HG02588 (cell line): ENCODE measurements around the gene SNRNP200.

ENCODE experiments used
- ATAC-seq: cut with Tn5 transposase; IDR thresholded peaks from one replicate; pipeline ENCODE4 v1.9.1; 2021; ENCODE audit warnings: mild to moderate bottlenecking, moderate library complexity; ENCODE audit not compliant: unreplicated experiment

SNRNP200 gene

GRCh38 chr2:96251721-96252292, 53.5 kb downstream of the SNRNP200 start:
- no peak for ATAC-seq

GRCh38 chr2:96250188-96250587, 55.2 kb downstream of the SNRNP200 start:
- no peak for ATAC-seq

- ATAC-seq = no peak
Measured at GRCh38 chr2:96249654-96250053, 55.7 kb downstream of the SNRNP200 start.

DNA sequence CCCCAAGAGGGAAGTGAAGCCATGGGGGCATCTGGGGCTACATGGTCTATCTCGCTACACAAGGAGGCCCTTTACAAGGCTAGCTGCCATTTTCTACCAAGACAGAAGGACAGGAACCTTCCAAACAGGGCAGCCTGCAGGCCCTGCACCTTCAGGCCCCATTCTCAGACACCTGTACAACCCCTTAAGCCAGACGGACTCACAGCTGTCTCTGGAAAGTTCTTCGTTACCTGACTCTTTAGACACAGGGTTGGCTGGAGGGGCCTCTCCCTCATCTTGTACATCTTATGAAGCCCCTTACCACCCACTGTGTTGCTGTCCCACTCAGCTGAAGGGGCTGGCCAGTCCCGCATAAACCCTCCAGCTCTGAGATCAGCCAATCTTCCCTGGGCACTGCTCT, 56.7 kb downstream of the SNRNP200 start:
- no peak for ATAC-seq

GRCh38 chr2:96247896-96248295, 57.5 kb downstream of the SNRNP200 start:
- no peak for ATAC-seq

GRCh38 chr2:96247009-96247408, 58.3 kb downstream of the SNRNP200 start:
- ATAC-seq = no peak

DNA sequence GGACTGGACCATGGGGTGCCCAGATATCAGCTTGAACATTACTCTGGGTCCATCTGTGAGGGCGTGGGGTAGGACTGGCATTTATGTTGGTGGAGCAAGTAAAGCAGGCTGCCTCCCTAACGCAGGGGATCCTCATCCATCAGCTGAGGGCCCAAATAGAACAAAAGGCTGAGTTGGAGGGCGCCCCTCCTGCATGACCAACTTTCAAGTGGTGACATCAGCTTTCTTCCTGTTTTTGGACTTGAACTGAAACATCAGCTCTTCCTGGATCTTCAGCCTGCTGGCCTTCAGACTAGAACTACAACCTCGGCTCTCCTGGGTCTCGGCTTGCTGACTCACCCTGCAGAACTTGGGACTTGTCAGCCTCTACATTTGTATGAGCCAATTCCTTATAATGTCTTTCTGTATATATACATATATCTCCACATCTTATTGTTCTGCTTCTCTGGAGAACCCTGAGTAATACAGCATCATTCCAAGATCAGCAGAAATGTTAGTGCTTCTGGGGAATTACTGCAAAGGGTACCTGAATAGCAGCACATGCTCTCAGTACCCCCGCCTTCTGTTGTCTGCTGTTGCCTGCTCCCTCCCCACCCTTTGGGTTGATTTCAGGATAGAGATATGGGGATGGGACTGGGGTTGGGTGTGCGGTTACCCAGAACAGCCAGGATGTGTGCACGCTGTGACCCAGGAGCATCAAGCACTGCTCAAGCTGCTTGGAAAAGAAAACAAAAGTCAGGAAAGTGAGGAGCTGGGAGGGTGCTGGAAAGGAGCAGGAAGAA, 59.5 kb downstream of the SNRNP200 start:
- no peak for ATAC-seq

DNA sequence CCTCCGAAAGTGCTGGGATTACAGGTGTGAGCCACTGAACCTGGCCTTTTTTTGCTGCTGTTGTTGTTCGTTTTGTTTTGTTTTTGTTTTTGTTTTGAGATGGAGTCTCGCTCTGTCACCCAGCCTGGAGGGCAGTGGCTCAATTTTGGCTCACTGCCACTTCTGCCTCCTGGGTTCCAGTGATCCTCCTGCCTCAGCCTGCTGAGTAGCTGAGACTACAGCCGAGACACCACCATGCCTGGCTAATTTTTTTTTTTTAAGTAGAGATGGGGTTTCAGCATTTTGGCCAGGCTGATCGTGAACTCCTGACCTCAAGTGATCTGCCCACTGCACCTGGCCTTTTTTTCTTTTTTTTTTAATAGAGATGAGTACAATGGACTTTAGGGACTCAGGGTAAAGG, 61.5 kb downstream of the SNRNP200 start:
- no peak for ATAC-seq

DNA sequence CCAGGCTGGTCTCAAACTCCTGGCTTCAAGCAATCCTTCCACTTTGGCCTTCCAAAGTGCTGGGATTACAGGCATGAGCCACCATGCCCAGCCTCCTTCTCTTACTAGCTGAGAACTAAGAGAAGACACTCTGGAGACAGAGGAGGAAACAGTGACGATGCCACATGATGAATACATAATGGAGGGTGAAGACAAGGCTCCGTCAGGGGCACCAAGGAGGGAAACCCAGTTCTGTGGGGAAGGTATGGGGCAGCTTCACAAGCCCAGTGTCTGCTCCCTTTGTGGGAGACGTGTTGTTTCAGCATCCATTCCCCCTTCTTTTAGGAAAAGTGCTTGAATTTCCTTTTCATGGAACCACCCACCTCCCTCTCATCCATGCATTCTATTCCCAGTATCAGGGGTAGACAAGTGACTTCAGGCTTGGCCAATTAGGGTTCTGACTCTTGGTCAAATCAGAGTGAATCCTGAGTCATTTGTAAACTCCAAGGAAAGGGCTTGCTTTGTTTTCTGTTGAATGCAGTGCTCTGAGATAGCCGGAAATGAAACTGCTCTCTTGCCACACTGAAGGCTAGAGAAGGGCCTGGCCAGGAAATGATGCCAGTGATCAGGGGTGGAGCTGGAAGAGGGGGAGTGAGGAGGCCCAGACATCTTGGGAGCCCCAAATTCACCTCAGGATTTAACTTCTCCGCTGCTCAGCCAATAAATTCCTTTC, 63.3 kb downstream of the SNRNP200 start:
- ATAC-seq = peak; percentile 80

DNA sequence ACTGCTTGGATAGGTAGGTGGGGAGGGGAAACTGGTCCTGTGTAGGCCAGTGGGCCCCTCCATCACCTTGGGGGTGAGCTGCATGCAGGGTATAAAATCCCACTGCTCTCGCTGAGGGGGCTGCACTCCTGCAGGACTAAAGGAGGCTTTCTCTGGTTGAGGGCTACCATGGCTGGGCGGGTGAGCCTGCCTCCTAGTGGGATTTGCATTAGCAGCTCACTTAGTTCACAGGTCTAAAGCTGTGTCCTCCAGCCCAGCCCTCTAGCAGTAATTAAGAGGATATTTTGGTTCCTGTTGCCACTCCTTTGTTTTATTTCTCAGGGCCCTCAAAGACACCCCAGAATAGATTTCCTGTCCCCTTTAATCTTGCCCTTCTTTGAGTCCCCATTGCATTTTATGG, 64.1 kb downstream of the SNRNP200 start:
- no peak for ATAC-seq

DNA sequence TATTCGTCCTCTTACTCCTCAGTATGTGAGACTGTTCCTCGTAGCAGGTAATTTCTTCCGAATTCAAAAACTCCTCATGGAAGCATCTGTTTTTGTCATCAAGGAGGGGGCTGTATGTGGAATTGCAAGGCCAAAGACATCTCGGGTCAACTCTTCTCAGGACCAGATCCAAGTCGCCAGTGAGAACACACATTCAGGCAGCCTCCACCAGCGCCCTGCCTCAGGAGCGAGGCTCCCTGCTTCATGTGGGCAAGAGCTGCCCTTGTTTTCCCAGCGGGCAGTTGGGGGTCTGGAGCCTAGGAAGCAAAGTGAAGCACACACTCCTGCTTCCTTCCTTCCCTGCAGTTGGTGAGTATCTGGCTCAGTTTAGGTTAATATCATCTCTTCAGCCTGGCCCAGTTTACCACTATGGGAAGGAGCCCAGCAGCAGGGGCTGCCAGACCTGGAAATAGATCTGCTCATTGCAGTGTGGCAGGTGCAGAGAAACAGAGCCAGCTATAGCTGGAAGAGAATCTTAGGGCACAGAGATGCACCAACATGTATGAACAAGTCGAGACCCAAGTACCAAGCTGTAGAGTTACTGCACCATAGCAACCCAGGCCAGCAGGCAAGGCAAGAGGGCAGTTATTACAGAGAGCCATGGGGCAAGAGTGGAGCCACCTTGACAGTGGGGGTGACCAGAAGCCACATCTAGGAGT, 64.9 kb downstream of the SNRNP200 start:
- ATAC-seq = no peak

GRCh38 chr2:96239745-96240264, 65.5 kb downstream of the SNRNP200 start:
- ATAC-seq = no peak

DNA sequence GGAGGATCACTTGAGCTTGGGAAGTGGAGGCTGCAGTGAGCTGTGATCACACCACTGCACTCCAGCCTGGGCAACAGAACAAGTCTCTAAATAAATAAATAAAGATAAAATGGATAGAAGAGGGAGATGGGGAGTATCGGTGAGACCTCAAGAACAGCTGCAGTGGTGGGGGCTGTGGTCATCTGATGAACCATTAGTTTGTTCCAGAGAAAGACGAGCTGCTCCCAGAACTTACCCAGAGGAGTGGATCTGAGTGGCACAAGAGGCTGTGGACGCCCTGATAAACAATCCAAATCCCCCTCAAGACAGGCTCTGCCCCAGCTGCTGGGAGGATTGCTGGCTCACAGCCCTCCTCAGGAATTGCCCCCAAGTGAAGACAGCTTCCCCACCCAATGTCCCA, 66.3 kb downstream of the SNRNP200 start:
- ATAC-seq = no peak

DNA sequence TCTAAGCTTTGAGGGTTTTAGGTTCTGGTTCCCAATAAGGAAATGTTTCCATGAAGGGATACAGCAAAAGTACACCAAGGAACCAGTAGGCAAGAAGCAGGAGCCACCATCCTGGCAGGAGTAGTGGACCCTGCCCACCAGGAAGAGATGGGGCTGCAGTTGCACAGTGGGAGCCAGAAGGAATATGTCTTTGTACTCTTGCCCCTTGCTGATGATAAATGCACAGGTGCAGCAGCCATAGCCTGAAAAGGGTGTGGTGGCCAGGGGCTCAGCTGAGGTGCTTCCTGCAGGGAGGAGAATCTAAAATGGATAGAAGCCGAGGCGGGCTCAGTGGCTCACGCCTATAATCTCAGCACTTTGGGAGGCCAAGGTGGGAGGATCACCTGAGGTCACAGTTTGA, 67.1 kb downstream of the SNRNP200 start:
- no peak for ATAC-seq

GRCh38 chr2:96236882-96237281, 68.5 kb downstream of the SNRNP200 start:
- no peak for ATAC-seq

DNA sequence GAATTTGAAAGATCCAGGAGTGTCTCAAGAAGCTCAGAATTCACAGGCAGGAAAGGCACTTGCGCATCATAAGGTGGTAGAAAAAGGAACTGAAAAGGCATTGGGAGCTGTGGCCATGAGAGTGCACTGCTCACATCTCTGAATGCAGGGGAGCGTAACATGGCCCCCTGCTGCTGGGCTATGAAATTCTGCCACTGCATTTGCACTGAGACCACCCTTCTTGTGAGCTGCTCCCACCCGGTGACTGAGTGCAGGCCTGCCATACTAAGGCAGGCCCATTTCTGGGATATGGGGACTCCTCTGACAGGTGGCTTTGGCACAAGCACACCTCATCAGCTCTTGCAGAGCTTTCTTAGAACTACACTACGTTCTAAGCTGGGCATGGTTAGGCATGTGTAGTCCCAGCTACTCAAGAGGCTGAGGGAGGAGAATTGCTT, 71.4 kb downstream of the SNRNP200 start:
- peak; percentile 93 for ATAC-seq

- no peak for ATAC-seq
Measured at GRCh38 chr2:96233436-96233835, 71.9 kb downstream of the SNRNP200 start.

DNA sequence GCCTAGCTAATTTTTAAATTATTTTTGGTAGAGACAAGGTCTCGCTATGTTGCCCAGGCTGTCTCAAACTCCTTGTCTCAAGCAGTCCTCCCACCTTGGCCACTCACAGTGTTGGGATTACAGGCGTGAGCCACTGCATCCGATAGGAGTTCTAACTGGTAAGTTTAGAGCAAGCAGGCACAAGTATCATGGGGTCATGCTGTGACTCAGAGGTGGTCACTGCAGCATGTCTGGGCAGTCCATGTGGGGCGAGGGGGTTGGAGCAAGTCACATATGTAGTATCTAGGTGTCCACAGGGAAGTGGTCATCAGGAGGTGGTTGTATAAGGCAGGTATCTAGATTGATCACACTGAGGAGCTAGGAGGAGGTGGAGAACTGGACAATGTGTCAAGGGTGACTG, 74.0 kb downstream of the SNRNP200 start:
- ATAC-seq = no peak

GRCh38 chr2:96225016-96225533, 80.3 kb downstream of the SNRNP200 start:
- peak; percentile 76 for ATAC-seq
